GM10847 (cell line): ENCODE data around the gene CACNA1I.

Experiments
- POLR2A ChIP-seq: IDR thresholded peaks from 2 replicates; pipeline ENCODE4 v1.6.1; 2011; ENCODE audit not compliant: insufficient read length; ENCODE audit errors: extremely low read depth

CACNA1I gene

GRCh38 chr22:39654131-39654926, 83.8 kb downstream of the CACNA1I start:
- TF ChIP-seq POLR2A: no peak

- no peak for TF ChIP-seq POLR2A
Measured at GRCh38 chr22:39655004-39655579, 84.5 kb downstream of the CACNA1I start.

- TF ChIP-seq POLR2A: no peak
Measured at GRCh38 chr22:39655831-39656230, 85.3 kb downstream of the CACNA1I start.

- TF ChIP-seq POLR2A: no peak
Measured at GRCh38 chr22:39656495-39657490, 86.2 kb downstream of the CACNA1I start.

- no peak for TF ChIP-seq POLR2A
Measured at GRCh38 chr22:39658367-39658766, 87.8 kb downstream of the CACNA1I start.

GRCh38 chr22:39658806-39659463, 88.4 kb downstream of the CACNA1I start:
- TF ChIP-seq POLR2A: no peak

- no peak for TF ChIP-seq POLR2A
Measured at GRCh38 chr22:39661501-39661841, 90.9 kb downstream of the CACNA1I start.

GRCh38 chr22:39661842-39662685, 91.5 kb downstream of the CACNA1I start:
- TF ChIP-seq POLR2A: no peak

- TF ChIP-seq POLR2A: no peak
Measured at GRCh38 chr22:39662686-39663052, 92.1 kb downstream of the CACNA1I start.

GRCh38 chr22:39663751-39664150, 93.2 kb downstream of the CACNA1I start:
- no peak for TF ChIP-seq POLR2A

- no peak for TF ChIP-seq POLR2A
Measured at GRCh38 chr22:39664485-39665200, 94.1 kb downstream of the CACNA1I start.

- no peak for TF ChIP-seq POLR2A
Measured at GRCh38 chr22:39665229-39665628, 94.7 kb downstream of the CACNA1I start.

GRCh38 chr22:39665661-39666431, 95.3 kb downstream of the CACNA1I start:
- no peak for TF ChIP-seq POLR2A
